GM12864 (cell line): Measurements from ENCODE around the gene ADAMTS2.

Experiments
- DNase-seq: peaks from one replicate; pipeline ENCODE4 v3.0.0-alpha.2; 2011; ENCODE audit warnings: low read depth
- H3K4me3 ChIP-seq: 2 replicates; pipeline ENCODE4 v1.5.1; 2011; ENCODE audit warnings: mild to moderate bottlenecking, low read depth, low read length, control low read depth
- CTCF ChIP-seq: IDR thresholded peaks from 2 replicates; pipeline ENCODE4 v1.5.1; 2011; ENCODE audit warnings: low read depth, mild to moderate bottlenecking, moderate library complexity, low read length, control low read depth, inconsistent platforms; ENCODE audit errors: missing control alignments

ADAMTS2 gene

GRCh38 chr5:179347581-179347980 is 2.3 kb upstream of the ADAMTS2 start:
- no peak for TF ChIP-seq CTCF
- H3K4me3 ChIP-seq, result no peak overlapping the region
- DNase-seq, result no peak

- no peak for TF ChIP-seq CTCF
These were observed 1.6 kb upstream of the ADAMTS2 start for GRCh38 chr5:179346875-179347274.

GRCh38 chr5:179346401-179346800 is 1.1 kb upstream of the ADAMTS2 start:
- H3K4me3 ChIP-seq, result no peak overlapping the region
- DNase-seq, result no peak
- TF ChIP-seq CTCF, result no peak

More at GRCh38 chr5:179346875-179347274, 1.6 kb upstream of the ADAMTS2 start:
- no peak overlapping the region for H3K4me3 ChIP-seq
- no peak for DNase-seq

GRCh38 chr5:179345183-179345432 is 153 bp downstream of the ADAMTS2 start:
- DNase-seq, result no peak
- no peak overlapping the region for H3K4me3 ChIP-seq
- TF ChIP-seq CTCF, result no peak

- H3K4me3 ChIP-seq, result no peak overlapping the region
- no peak for DNase-seq
- no peak for TF ChIP-seq CTCF
These were observed 654 bp downstream of the ADAMTS2 start for GRCh38 chr5:179344431-179345182.

- DNase-seq, result no peak
- no peak overlapping the region for H3K4me3 ChIP-seq
- peak; percentile 17 for TF ChIP-seq CTCF
These were observed 1.4 kb downstream of the ADAMTS2 start for GRCh38 chr5:179343719-179344430.
